Measurements from ENCODE around the gene RFT1.
"Not testable (repeated sequence)": the region's sequence is repeated elsewhere in the genome, so short reads cannot be mapped to it uniquely, and the experiment has no call there.

Gene RFT1

GRCh38 chr3:53069422-53070068 is 60.7 kb downstream of the RFT1 start:
- DNase-seq (ENCODE audit: low read depth in 2 of 2): no peak

- DNase-seq (ENCODE audit: low read depth in 2 of 2): no peak
Measured at GRCh38 chr3:53068176-53068575, 62.1 kb downstream of the RFT1 start.

DNA sequence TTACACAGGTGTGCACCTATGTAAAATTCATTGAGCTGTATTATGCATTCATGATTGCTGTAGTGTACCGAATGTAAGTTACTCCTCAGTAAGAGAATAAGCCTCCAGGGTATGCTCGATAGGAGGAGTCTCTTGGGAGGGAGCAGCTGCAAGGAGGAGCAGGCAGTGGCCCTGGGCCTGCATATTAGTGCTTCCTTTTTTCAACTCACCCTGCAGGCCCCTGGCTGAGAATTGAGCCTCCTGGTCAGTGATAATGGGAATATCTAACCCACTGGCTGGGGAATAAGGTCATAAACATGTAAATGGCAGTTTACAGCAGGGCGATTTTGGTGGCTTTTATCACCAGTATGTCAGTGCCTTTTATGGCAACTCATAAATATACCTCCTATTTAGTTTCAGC is 62.7 kb downstream of the RFT1 start:
- no peak for DNase-seq (ENCODE audit: low read depth in 2 of 2)

- no peak for DNase-seq (ENCODE audit: low read depth in 2 of 2)
Measured at GRCh38 chr3:53065841-53066480, 64.3 kb downstream of the RFT1 start.

DNA sequence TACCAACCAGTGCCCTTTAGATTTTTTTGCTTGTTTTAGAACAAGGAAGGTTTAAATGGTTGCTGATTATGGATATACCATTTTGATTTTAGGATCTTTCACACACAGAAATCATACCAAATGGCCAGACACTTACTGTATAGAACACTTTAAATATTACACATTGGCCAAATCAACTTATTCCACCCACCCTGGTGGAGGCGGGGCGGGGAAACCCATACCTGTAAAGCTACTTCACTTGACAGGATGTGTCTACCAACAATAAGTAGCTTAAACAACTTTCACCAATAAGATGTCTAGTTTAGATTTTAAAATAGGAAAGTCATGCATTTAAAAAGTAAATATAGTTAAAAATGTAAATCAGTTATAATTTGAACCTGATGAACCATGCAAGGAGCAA is 67.3 kb downstream of the RFT1 start:
- no peak for DNase-seq (ENCODE audit: low read depth in 2 of 2)

DNA sequence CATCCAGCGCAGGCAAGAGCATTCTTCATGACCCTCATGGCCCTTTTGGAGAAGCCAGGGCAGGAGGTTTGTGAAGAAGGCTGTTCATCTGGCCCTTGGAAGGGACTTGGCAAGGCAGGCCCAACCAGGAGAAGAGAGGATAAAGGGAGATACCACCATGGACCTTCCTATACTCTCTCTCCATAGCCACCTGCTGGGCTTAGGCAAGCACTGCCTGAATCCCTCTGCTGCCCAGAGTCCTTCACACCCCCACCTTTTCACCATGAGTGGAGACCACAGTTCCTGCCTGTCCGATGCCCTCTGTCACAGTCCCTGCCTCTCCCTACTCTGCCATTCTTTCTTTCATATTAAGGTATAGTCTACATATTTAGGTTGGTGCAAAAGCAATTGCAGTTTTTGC is 73.8 kb downstream of the RFT1 start:
- DNase-seq (ENCODE audit: low read depth in 2 of 2): no peak

- not testable (repeated sequence) for DNase-seq (ENCODE audit: low read depth in 2 of 2)
Measured at GRCh38 chr3:53054233-53054632, 76.0 kb downstream of the RFT1 start.

GRCh38 chr3:53051929-53052328 is 78.3 kb downstream of the RFT1 start:
- no peak for DNase-seq (ENCODE audit: low read depth in 2 of 2)

GRCh38 chr3:53049987-53050386 is 80.2 kb downstream of the RFT1 start:
- DNase-seq (ENCODE audit: low read depth in 2 of 2): no peak

- DNase-seq (ENCODE audit: low read depth in 2 of 2): peak; percentile 34 to 64
Measured at GRCh38 chr3:53046171-53047170, 83.8 kb downstream of the RFT1 start.

- DNase-seq (ENCODE audit: low read depth in 2 of 2): peak; percentile 53 to 80
Measured at GRCh38 chr3:53045518-53046170, 84.6 kb downstream of the RFT1 start, which contains the start of gene SFMBT1. Gene SFMBT1 (minus strand): TSS chr3:53046073. CDS start chr3:52969128, 76,945 bp downstream.

DNA sequence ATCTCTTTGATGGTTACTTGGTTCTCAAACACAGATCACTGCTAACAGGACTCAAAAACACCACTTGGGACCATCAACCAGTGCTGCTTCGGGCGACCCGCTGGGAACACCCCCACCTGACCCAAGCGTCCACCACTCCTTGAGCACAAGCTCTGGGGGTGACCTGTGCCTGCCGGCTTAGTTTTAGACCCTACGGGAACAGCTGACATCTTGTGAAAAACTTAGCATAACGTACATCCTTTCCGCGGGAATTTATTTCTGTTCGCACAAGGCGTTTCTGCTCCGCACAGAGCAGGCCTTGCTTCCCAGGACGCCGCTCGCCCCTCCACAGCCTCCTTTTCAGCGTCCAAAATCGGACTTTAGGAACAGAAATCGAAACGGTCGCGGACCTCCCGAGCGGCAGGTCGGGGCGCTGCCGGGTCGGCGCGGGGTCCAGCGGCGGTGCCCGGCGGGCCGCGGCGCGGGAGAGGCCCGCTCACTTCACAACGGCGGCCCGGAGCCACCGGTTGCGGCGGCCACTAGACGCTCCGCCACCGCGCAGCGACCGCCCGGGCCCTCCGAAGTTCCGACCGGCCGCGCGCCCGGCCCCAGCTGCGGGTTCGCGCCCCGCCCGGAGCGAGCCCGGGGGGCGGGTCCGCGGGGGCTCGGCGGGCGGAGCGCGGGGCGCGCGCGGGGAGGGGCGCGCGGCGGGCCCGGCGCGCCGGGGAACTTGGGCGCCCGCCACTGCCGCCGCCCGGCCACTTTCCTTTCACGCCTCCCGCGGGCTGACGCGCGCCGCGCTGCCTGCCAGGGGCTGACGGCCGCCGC is 85.3 kb downstream of the RFT1 start:
- DNase-seq (ENCODE audit: low read depth in 2 of 2): peak in 1 of 2 donors; percentile 55

GRCh38 chr3:53044371-53044710 is 85.9 kb downstream of the RFT1 start:
- no peak for DNase-seq (ENCODE audit: low read depth in 2 of 2)

DNA sequence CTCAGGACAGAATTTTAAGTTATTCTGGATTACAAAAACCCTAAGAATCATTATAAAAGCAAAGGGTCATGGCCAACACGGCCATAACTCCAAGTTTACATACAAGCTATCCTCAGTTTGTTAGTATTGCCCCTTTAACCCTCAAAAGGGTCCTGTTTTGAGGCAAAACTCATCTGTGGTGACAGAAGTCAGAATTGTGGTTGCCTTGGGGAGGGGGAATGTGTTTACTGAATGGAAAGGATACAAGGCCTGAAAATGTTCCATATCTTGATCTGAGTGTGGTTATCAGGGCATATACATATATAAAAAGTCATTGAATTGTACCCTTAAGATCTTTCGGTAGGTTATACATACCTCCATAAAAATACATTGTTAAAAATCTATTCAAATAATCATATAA is 86.5 kb downstream of the RFT1 start:
- no peak for DNase-seq (ENCODE audit: low read depth in 2 of 2)

DNA sequence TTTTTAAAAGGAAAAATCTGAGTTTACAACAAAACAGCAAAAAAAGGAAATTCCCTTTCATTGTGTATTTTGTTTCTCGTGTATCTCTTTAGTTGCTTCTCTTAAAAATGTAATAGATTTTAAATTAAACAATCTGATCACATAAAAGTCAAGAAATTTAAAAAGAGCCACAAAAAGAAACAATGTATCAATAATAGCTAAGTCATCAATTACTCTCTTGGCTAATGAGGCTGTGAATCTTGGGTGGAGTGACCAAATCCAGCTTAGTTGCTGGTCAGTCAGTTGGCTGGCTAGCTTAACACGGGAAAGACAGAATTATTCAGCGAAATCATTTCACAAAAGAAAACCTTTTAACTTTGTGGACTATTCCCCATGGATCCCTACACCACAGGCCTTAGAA is 87.6 kb downstream of the RFT1 start:
- DNase-seq (ENCODE audit: low read depth in 2 of 2): no peak

DNA sequence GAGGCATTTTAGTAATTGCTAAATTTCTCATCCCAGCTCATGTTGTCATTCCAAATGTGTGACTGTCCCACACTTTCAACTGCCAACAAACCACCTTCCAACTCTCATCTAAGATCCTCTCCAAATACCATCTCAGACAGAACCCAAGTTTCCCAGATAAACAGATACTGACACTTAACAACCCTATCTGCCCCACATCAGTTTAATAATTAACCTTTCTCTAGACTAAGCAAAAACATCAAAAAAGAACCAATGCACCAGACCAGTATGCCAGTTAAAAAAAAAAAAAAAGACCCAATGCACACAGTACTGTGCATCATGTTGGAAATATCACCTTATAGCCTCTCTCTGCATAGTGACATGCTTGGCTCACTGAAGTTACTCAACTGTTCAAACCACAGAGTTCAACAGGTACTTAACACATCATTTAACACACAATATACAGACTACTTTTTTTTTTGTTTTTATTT is 89.8 kb downstream of the RFT1 start:
- no peak for DNase-seq (ENCODE audit: low read depth in 2 of 2)

- DNase-seq (ENCODE audit: low read depth in 2 of 2): no peak
Measured at GRCh38 chr3:53039376-53039752, 90.9 kb downstream of the RFT1 start.

GRCh38 chr3:53038679-53039375 is 91.4 kb downstream of the RFT1 start:
- no peak for DNase-seq (ENCODE audit: low read depth in 2 of 2)
